ENCODE measurements around the gene TAS2R1.
"Not testable (repeated sequence)": the region's sequence is repeated elsewhere in the genome, so short reads cannot be mapped to it uniquely, and the experiment has no call there.

TAS2R1 gene

DNA sequence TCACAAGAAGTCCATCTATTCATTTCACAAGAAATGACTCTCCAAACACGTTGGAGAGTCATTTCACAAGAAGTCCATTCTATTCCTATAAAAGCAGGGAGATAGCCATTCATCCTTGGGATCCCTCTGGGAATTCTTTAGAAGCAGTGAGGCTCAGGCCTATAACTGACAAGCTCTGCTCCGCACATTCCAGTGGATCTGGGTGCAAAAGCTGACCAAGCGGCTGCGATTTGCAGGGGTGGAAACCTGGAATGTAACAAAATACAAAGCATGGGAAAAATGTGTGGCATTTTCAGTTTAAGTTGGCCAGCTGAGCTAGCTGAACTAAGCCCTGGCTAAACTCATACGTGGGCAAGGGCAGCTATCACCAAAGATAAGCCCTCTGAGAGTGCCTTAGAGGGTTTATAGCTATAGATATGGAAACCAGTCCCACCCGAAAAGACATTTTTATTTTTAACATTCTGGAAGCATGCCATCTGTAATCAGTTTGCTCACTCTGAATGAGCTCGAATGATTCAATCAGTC lies 8.7 kb downstream of the TAS2R1 start:
- DNase-seq, result no peak

DNA sequence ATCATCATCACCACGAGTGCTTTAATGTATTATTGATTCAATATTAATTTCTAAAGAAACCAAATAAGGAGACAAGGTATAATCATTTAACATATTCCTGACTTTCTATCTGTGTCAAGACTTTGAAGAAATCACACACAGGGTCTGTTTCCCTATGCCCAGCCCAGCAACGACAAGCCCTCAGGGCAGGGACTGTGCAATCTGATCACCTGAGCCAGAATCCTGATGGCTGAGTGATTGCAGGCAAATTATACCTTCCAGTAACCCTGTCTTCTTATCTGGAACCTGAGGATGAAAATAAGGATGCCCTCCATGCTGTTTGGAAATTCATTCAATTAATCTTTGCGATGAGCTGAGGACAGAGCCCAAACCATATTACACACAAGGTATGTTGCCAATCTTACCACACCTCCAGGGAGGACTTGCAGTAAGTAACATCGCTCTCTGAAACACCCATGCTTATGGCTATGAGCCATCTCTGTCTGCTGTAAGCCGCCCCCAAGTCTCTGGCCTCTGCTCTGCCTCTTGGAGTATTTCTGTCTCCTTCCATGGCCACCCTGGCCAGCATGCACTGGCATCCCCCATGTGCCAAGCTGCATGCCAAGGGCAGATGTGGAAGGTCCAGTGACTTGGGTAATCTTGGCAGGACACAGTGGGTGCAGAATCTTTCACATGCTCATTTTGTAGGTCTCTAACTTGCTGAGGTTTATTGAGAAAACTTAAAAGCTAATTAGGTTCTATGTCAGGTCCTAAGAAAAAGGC lies 10.6 kb downstream of the TAS2R1 start:
- no peak for DNase-seq

DNA sequence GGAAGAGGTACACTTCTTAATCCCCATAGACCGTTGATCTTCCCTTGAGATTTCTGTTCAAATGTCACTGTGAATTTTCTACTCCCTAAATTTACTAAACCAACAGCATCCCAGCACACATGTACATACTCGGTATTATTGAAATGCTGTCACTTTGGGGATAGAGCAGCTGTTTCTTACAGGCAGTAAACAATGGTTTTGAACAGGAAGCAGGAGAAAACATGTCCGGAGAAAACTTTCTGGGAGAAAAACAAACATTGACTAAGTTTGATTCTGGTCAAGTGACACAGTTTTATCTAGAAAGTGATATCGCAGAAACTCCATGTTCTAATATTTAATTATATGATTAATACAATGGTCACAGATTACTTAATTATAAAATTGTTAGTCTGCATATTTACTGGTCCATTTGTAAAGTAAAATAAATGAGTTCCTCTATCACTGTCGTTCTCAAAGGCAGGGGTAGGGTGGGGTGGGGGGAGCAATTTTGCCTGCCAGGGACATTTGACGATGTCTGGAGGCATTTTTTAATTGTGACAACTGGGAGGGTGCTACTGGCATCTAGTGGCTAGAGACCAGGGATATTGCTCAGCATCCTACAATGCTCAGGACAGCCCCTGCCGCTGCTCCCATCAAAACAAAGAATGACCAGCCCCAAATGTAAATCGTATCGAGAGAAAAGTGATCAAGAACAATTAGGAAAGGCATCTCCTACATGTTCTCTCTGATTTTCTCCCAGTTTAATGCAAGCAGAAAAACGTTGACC lies 12.2 kb downstream of the TAS2R1 start:
- no peak for DNase-seq

DNA sequence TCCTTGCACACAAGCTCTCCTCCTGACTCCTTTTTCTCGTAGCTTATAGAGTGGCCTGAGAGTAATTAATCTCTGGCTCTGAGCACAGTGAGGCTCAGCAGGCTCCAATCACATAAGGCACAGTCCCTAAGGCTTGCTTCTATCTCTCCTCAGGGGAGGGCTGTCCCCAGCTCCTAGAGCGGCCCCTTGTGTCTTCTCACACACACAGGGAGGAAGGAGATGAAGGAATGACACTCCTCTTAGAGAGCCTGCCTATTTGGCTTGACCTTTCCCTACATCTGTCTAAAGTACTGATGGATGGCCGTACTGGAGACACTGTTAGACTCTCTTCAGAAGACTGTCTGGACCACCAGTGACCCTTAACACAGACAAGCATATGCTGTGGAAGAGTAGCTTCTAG lies 12.9 kb downstream of the TAS2R1 start:
- no peak for DNase-seq

DNA sequence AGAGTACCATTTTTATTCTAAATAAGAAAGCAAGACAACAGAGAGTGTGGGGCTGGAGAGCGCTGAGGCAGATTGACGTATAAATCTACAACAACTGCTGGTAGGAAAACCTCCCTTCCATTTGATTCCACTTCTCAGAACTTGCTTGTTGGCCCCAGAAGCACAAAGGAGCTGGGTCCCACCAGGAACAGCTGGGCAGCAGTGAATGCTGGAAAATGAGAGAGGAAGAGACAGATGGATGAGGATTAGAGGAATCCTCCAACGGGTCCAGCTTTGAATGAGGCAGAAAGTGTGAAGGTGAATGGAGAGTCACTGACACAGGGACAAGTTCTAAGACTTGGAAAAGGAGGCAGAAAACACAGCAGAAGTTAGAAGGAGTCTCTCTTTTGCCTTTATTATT lies 14.8 kb downstream of the TAS2R1 start:
- no peak for DNase-seq

DNA sequence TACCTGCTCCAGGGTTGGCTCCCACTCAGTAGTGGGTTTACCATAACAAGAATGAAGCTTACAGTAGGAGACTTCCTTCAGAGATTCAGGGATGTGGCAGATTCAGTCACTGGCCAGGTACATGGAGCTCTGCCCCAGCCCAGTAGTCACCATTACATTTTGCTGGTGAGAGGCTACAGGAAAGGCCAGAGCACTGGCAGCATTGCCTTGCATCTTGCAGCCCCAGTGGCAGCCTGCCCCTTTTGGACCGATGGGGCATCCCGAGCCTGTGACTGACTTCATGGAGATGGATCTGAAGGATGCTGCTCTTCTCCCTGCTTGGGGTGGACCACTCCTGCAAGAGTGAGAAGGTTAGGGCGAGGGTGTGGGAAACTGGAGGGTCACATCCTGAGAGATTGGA lies 16.8 kb downstream of the TAS2R1 start:
- DNase-seq, result no peak

DNA sequence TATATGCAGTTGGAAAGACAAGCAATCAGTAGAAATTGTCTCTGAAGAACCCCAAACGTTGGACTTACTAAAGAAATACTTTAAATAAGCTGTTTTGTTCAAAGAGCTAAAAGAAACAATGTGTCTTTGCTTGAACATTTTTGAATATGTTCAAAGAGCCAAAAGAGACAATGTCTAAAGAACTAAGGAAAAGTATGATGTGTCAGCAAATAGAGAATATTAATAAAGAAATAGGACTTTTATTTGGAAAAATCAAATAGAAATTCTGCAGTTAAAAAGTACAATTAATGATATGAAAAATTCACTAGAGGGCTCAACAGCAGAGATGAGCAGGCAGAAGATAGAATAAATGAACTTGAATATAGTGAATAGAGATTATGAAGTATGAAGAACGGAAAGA lies 19.2 kb downstream of the TAS2R1 start:
- no peak for DNase-seq

DNA sequence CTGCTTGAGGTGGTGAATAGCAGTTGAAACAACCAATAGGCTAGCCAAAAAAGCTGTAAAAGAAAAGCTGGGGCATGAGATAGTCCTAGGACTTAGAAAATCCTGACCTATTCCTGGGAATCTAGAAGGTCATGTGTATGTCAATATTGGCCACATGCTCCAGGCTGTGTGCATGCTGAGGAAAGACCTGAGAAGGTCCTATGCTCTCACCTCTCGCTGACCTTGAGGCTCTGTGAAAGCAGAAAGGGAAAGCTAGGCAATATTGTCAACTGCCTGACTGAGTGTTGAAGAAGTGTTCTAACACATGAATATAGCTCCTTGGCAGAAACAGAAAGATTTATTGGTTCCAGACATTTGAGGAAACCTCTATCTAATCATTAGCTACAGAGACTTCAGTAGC lies 19.8 kb downstream of the TAS2R1 start:
- no peak for DNase-seq

DNA sequence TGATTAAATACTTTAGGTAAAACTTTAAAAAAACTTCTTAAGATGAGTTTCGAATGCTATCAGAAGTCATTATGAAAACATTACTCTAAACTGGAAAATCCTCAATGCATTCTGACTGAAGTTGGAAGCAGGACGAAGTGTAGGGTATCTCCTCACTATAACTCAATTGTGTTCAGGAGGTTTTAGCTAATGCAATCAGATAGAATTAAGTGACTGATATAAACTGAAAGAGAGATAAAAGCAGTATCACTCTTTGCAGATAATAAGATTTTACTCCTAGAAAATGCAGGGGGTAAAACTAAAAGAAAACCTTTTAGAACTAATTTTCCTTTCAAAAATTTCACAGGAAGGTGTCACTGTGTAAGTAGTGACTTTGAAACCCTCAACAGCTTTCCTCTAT lies 22.1 kb downstream of the TAS2R1 start:
- DNase-seq, result no peak

DNA sequence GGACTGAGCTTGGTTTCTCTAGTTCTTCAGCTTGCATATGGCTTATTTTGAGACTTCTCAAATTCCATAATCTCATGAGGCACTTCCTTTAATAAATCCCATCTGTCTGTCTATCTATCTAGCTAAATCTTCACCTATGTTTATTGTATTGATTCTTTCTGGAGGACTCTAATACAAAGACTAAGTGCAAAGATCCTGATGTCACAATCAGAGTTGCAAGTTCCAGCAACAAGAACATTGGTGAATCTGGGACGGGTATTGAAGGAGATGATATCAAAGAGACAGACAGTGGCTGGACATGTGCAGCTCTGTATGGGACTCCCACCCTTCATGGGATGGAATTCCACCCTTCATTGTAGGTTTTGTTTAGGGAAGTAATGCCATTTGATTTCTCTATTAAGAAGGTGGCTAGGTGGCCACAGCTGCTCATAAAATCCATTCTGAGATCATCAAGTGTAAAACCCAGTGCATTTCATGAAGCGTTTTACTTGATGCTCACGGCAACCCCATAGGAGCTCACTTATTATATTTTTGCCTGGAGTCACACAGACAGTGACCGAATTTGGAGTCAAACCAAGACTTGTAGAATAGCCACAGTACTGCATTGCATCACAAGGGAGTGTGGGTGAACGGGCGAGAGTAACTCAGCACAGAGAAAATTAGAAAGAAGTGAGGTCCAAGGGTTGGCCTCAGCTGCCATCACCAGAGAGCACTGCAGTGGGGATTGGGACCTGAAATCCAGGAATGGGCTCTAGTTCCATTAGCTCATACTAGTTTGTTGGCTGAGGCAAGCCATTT lies 24.9 kb downstream of the TAS2R1 start:
- no peak for DNase-seq

DNA sequence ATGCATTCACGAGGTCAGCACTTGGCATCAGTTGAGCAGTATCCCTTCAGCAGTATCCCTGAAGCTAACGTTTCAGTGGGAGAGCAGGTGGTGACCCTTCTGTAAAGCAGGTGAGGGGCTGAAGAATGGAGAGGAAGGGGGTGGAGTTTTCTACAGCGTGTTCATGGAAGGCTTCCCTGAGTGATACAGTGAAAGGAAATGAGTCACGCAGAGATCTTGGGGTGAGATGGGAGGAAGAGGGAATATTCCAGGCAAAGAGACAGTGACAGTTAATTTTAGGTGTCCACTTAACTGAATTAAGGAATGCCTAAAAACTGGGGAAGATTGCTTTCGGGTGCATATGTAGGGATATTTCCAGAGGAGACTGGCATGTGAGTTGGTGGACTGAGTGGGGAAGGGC lies 25.7 kb downstream of the TAS2R1 start:
- no peak for DNase-seq

DNA sequence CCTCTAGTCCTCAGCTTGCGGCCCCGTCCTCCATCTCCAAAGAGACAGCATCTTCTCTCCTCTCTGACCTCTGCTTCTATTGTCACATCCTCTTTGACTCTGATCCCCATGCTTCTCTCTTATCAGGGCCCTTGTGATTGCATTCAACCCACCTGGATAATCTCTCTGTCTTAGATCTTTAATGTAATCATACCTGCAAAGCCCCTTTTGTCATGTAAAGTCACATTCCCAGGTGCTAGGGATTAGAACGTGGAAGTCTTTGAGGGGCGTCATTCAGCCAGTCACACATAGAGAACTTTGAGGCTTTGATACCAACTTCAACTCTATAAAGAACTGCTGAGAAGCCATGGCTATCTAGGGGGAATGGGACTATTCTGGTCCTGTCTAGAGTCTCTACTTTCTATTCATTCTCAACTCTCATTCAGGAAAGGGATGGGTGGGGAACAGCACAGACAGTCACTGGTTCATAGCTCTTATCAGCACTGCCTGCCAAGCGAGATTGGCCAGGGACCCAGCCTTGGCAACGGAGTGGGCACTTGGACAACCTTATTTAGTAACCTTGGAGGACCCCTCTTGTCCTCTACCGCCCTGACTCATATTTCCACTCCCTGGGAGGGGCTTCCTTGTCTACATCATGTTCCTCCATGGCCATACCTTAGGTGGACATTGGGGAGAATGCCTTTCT lies 29.0 kb downstream of the TAS2R1 start:
- DNase-seq, result no peak

DNA sequence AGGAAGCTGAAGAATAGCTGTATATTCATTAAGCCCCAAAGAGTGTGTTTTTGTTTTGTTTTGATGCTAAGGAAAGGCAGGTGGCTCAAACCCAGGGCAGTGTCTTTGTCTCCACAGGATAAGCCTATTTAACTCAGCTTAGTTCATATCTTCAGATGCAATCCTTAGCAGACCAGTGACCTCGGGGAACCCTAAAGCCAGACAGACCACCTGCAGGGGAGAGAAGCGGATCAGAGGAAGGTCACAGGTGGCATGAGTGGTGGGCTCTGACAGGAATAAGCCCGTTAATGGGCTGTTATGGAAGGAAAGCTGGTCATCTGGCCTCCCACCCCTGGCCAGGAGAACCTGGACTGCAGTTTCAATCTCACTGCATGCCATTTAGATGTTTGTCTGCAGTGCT lies 30.8 kb downstream of the TAS2R1 start:
- no peak for DNase-seq

DNA sequence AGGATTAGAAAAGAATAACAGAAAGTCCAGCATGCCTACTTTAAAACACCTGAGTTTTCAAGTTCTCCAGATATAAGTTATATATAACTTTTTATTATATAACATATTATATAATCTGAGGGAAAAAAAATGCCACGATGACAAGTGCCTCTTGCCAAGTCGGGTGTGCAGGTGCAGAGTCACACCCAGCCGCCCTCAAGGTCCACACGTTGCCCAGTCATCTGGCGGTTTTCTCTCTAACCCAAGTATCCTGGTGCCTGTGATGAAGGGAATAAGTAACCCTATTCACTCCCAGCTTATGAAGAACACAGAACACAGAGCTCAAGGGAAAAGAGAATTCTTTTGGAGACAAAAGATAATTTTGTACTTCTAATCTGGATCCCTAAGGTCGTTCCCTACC lies 31.8 kb downstream of the TAS2R1 start:
- DNase-seq, result not testable (repeated sequence)

DNA sequence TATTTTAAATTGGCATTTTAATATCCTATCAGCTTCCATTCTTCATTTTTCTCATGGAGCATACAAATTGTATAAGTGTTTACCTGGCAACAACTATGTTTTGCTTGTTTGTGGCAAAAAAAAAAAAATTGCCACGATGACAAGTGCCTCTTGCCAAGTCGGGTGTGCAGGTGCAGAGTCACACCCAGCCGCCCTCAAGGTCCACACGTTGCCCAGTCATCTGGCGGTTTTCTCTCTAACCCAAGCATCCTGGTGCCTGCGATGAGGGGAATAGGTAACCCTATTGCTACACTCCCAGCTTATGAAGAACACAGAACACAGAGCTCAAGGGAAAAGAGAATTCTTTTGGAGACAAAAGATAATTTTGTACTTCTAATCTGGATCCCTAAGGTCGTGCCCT lies 32.8 kb downstream of the TAS2R1 start:
- not testable (repeated sequence) for DNase-seq

DNA sequence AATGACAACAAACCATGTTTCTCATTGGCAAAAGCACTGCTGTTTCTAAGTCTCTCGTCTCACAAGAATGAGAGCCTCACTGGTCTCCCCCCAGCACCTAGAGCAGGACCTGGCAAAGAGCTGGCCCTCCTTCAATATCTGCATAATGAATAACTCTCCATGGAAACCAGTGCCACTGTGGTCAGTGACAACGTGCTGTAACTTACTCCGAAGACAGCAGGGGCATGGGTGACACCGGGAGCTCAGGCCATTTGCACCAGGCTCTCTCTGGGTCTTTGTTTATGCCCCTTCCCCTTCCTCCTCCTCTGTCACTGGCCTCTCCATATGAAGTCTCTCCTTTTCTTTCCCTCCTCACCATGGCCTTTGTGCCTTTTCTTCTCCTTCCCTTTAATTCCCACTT lies 33.3 kb downstream of the TAS2R1 start:
- DNase-seq, result no peak

DNA sequence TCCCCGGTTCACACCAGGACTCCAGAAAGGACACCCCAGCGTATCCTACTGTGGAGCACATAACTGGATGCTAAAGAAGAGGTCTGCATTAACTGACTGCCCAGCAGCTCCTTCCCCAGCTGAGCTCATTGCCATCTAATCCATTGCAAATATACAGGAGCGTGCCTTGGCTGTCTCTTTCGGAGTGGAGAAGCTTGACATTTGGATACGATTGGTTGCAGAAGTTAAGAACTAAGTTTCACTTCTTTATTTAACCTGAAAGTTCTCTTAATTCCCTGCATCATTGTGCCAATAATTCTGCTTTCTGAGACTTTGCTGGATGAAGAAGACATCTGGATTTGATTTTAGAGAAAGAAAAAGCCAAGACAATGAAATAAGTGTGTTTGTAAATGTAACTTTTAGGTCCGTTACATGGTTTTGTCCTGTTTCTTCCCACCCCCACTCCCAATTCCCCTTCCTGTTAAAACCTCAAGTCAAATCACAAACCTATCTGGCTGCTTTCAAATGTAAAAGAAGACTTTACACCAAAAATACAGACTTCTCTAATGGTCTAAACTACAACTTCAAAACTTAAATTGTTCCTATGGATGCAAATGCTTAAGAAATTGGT lies 33.9 kb downstream of the TAS2R1 start:
- DNase-seq, result no peak

DNA sequence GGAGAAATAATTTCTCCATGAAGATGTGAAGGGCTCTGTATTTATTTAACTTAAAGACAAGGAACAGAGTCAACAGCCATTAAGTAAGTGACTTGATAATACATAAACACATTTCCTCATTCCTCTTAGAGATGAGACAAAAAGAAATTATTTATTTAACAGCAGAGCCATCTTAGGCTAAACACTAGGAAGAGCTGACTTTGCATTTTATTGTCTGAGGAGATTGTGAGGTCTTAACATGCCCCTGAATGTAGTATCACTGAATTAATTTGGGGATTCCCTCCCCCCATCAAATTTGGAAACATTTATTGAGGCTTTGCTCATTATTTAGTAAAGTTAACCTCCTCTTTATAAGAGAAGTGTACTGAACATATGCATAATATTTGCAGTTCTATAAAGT lies 35.2 kb downstream of the TAS2R1 start:
- no peak for DNase-seq

DNA sequence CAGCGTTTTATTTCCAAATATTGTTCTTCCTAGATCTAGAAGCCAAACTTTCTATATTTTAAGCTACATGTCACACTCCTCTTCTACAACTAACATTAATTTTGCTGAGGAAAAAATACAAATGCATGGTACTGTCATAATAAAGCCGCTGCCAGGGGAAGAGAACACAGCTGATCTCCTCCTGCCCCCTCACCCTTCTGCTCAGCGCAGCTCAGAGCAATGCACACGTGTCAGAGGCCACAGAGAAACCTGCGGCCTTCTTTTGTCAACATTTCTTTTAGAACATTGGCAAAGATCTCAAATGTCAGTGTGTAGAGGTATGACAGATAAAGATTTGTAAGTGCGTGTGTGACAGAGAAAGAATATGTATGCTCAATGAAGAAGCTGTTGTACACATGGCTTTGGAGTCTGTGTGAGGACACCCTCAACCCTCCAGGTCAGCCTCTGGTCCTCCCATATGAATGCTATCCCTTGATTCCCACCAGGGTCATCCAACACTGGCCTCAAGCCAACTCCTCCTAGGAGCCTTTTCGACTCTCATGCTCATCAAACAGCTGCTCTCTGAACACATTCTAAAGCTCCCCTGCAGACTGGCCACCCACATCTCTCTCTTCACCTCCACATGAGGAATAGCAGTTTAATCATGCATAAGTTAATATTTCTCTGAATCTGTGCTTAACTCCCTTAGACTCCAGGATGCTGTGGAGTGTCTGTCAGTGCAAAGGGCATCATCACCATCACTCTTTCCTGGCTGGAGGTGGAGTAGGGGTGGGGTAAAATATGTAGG lies 40.9 kb downstream of the TAS2R1 start:
- no peak for DNase-seq

DNA sequence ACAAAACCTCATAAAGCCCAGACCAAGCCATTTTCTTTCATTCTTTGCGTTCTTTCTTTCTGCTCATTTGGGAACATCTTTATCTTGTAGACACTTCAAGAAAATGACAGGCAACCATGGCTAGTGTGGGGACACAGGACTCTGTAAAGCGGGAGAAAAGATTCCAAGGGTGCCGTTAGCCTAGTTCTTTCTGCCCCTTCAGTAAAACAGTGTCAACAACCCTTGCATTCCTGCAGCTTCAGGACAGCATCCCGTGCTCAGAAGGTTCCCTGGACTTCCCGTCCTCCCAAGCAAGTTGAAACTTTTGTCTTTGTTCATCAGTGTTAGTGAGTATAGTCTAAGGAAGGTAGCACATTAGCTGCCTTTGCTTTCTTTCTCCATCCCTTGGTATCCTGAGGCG lies 41.9 kb downstream of the TAS2R1 start:
- DNase-seq, result no peak

DNA sequence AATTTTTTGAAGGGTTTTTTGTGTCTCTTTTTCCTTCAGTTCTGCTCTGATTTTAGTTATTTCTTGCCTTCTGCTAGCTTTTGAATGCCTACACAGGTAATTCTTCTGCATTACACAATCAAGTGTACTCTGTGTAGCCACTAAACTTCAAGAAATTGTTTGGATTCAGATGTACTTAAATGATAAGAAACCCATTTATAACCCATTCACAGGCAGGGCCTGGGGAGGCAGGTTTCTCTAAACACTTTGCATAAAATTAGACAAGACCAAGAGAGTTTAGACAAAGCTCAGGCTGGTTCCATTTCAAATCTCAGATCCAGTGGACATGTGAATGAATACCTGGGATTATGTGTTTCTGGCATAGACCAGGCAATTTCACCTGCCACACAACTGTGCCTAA lies 43.0 kb downstream of the TAS2R1 start:
- no peak for DNase-seq

DNA sequence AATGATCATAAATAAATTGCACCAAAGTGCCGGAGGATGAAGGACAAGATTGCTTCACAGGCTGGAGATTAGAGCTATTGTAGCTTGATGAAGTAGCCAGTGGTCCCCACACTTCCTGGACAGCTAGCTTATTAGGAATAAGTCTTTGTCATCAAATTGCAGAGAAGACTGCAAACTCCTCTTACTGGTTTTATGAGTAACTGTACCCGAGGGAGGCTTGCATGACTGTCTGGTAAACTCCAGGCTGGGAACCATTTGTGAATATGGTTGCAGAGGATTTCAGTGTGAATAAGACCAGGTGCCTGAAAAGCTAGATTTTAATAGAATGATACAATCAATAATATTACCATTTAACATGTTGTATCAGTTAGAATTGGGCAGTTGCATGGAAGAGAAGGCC lies 47.7 kb downstream of the TAS2R1 start:
- no peak for DNase-seq

Measured in retina (tissue), 1 donor.